Smooth muscle cell (in vitro differentiated cells): Measurements from ENCODE around the gene DAPP1. TPM values are rescaled to one million over a fixed set of nuclear protein-coding genes. Genes with fewer than 3 reads are reported as not detected.

Source experiments
- DNase-seq: peaks from one replicate; lab custom pipeline; 2025; ENCODE audit not compliant: unreplicated experiment; lab: John Stamatoyannopoulos, UW
- H2AFZ ChIP-seq: fragments of 200-600 bp; sonication (generic); 2 replicates; pipeline ENCODE4 v1.6.0; 2016; ENCODE audit warnings: antibody characterized with exemption, low read depth, mild to moderate bottlenecking
- H3F3A ChIP-seq: fragments of 200-600 bp; sonication (generic); 2 replicates; pipeline ENCODE4 v1.6.0; 2017; ENCODE audit warnings: antibody characterized with exemption, low read depth
- H3K27ac ChIP-seq: fragments of 200-600 bp; sonication (generic); 2 replicates; pipeline ENCODE4 v1.5.1; 2016; ENCODE audit warnings: low read depth, mild to moderate bottlenecking
- H3K27me3 ChIP-seq: fragments of 200-600 bp; sonication (generic); 2 replicates; pipeline ENCODE4 v1.6.1; 2016; ENCODE audit warnings: low read depth, mild to moderate bottlenecking
- H3K36me3 ChIP-seq: fragments of 200-600 bp; sonication (generic); 2 replicates; pipeline ENCODE4 v1.5.1; 2016; ENCODE audit warnings: low read depth
- H3K4me1 ChIP-seq: fragments of 200-600 bp; sonication (generic); 2 replicates; pipeline ENCODE4 v1.5.1; 2016; ENCODE audit warnings: low read depth
- H3K4me2 ChIP-seq: fragments of 200-600 bp; sonication (generic); 2 replicates; pipeline ENCODE4 v1.6.0; 2016; ENCODE audit warnings: mild to moderate bottlenecking
- H3K4me3 ChIP-seq: fragments of 200-600 bp; sonication (generic); 2 replicates; pipeline ENCODE4 v1.5.1; 2016; ENCODE audit warnings: mild to moderate bottlenecking
- H3K79me2 ChIP-seq: fragments of 200-600 bp; sonication (generic); 2 replicates; pipeline ENCODE4 v1.6.0; 2016; ENCODE audit warnings: low read depth, mild to moderate bottlenecking
- H3K9ac ChIP-seq: fragments of 200-600 bp; sonication (generic); 2 replicates; pipeline ENCODE4 v1.6.0; 2016; ENCODE audit warnings: low read depth
- H3K9me3 ChIP-seq: fragments of 200-600 bp; sonication (generic); replicated peaks from 2 replicates; pipeline ENCODE4 v1.5.1; 2016; ENCODE audit warnings: low read depth
- H4K20me1 ChIP-seq: fragments of 200-600 bp; sonication (generic); 2 replicates; pipeline ENCODE4 v1.6.0; 2016; ENCODE audit warnings: low read depth
- WGBS: methylation state at CpG from one replicate; pipeline ENCODE4 v1.1.7; 2016; ENCODE audit warnings: low lambda C conversion rate; 5-methylcytosine and 5-hydroxymethylcytosine counted together
- polyA plus RNA-seq: library from polyadenylated mRNA; unstranded; fragments of >200 nt; fragmentation: Nextera tagmentation; extraction: Ambion mirVana; gene quantifications from 2 replicates; pipeline ENCODE4 v1.2.1, GENCODE V29; 2016
- total RNA-seq: library from RNA; depleted of rRNA; stranded (reverse); fragments of >200 nt; gene quantifications from 2 replicates; pipeline ENCODE4 v1.2.3, GENCODE V29; 2014
- TF ChIP-seq, protein P1 (sequence below): fragments of 200-600 bp; sonication (generic); IDR thresholded peaks from 2 replicates; pipeline ENCODE4 v1.5.1; 2017; ENCODE audit warnings: borderline replicate concordance, mild to moderate bottlenecking, antibody characterized with exemption; ENCODE audit not compliant: insufficient read depth, poor library complexity, severe bottlenecking

The DAPP1 gene
- total and polyA plus RNA-seq, 2 experiments from 2014 or later, result 1.0 to 7.9 TPM

DNA sequence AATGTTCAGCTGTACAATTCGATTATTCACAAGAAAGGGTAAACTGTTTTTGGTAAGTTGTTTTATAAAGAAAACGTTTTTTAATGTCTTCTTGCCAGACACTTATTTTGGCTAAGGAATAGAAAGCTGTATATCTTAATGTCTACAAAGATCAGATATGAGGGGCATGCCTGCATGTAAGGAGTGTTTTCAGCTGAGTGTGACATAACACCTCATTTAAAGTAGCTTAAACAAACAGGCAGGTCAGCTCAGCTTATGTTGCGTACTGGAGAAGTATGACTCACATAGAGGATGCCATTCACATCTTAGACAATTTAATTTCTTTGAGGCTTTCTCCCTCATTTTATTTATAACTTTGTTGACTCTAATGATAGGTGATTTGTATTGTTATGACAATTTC lies 47.2 kb downstream of the DAPP1 start:
- Histone ChIP-seq H3K79me2 (no peaks in the 10 kb centered on the region), H3K27me3 (no peaks in the 10 kb centered on the region), H3K27ac (no peak overlapping the region), H3K9me3 (no peaks in the 10 kb centered on the region), H3K36me3 (no peaks in the 10 kb centered on the region), H3K4me1 (no peaks in the 10 kb centered on the region), H2AFZ (no peak overlapping the region), H3K4me2 (no peak overlapping the region), H3F3A (no peaks in the 10 kb centered on the region), H3K9ac (no peak overlapping the region), H3K4me3 (no peak overlapping the region), H4K20me1 (no peaks in the 10 kb centered on the region)
- TF ChIP-seq, protein P1, sequence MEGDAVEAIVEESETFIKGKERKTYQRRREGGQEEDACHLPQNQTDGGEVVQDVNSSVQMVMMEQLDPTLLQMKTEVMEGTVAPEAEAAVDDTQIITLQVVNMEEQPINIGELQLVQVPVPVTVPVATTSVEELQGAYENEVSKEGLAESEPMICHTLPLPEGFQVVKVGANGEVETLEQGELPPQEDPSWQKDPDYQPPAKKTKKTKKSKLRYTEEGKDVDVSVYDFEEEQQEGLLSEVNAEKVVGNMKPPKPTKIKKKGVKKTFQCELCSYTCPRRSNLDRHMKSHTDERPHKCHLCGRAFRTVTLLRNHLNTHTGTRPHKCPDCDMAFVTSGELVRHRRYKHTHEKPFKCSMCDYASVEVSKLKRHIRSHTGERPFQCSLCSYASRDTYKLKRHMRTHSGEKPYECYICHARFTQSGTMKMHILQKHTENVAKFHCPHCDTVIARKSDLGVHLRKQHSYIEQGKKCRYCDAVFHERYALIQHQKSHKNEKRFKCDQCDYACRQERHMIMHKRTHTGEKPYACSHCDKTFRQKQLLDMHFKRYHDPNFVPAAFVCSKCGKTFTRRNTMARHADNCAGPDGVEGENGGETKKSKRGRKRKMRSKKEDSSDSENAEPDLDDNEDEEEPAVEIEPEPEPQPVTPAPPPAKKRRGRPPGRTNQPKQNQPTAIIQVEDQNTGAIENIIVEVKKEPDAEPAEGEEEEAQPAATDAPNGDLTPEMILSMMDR, result no peak
- no peak for DNase-seq
- WGBS, result 45% methylated on average over 3 of the region's 3 CpGs

DNA sequence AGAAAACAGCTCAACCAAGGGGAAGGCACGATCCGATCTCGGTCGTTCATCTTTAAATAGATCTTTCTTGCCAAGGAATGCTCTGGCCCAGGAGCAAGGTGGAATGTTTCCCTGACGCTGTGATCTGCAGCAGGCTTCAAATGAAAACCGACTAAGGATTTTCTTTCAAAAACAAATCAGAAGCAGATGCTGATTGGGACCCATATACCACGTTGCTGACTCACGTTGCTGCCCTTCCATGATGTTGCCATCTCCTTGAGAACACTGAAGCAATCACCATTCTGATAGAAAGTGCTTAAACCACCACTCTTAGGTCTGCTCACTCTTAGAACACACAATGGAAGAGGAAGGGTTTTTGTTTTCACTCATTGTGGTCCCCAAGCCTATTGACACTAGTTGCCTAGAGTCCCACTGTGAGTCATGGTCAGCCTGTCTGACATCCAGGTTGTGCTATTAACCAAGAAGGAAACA lies 51.5 kb downstream of the DAPP1 start:
- no peaks in the 10 kb centered on the region for H3K36me3 ChIP-seq
- H3K4me2 ChIP-seq, result no peak overlapping the region
- no peaks in the 10 kb centered on the region for H3K79me2 ChIP-seq
- no peaks in the 10 kb centered on the region for H3K27me3 ChIP-seq
- H3K4me3 ChIP-seq, result no peak overlapping the region
- TF ChIP-seq, protein P1, result no peak
- no peaks in the 10 kb centered on the region for H3F3A ChIP-seq
- no peak overlapping the region for H2AFZ ChIP-seq
- no peaks in the 10 kb centered on the region for H3K9me3 ChIP-seq
- no peak overlapping the region for H3K9ac ChIP-seq
- WGBS, result 51% methylated on average over 8 of the region's 8 CpGs
- DNase-seq, result no peak
- no peaks in the 10 kb centered on the region for H3K4me1 ChIP-seq
- no peaks in the 10 kb centered on the region for H4K20me1 ChIP-seq
- H3K27ac ChIP-seq, result no peak overlapping the region

DNA sequence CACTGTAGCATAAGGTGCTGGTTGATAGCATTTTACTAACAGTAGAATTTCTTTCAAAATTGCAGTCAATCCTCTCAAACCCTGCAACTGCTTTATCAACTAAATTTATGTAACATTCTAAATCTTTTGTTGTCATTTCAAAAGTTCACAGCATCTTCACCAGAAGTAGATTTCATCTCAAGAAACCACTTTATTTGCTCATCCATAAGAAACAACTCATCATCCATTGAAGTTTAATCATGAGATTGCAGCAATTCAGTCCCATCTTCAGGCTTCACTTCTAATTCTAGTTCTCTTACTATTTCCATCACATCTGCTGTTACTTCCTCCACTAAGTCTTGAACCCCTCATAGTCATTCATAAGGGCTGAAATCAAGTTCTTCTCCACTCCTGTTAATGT lies 55.9 kb downstream of the DAPP1 start:
- H3K4me3 ChIP-seq, result no peak overlapping the region
- no peak overlapping the region for H3K4me2 ChIP-seq
- no peaks in the 10 kb centered on the region for H3K27me3 ChIP-seq
- no peaks in the 10 kb centered on the region for H3K4me1 ChIP-seq
- DNase-seq, result no peak
- H3K36me3 ChIP-seq, result no peaks in the 10 kb centered on the region
- H3K27ac ChIP-seq, result no peak overlapping the region
- no peaks in the 10 kb centered on the region for H3F3A ChIP-seq
- no peaks in the 10 kb centered on the region for H3K9me3 ChIP-seq
- H4K20me1 ChIP-seq, result no peaks in the 10 kb centered on the region
- TF ChIP-seq, protein P1, result no peak
- H3K9ac ChIP-seq, result no peak overlapping the region
- no peaks in the 10 kb centered on the region for H3K79me2 ChIP-seq
- no peak overlapping the region for H2AFZ ChIP-seq

DNA sequence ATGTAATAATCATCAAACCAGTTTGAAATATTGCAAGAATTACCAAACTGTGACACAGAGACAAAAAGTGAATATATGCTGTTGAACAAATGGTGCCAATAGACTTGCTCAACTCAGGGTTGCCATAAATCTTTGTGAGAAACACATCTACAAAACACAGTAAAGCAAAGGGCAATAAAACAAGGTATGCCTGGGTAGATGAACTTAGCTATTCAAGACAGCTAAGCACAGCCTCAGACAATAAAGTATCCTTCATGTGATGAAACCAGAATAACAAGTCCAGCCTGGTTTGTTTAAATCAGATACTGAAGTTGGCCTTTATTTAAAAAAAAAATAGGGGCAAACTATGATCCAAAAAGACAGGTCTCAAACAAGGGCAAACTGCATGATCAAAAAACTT lies 58.4 kb downstream of the DAPP1 start:
- Histone ChIP-seq H3K4me1 (no peaks in the 10 kb centered on the region), H2AFZ (no peak overlapping the region), H3K4me2 (no peak overlapping the region), H3K4me3 (no peak overlapping the region), H3K9ac (no peak overlapping the region), H3F3A (no peaks in the 10 kb centered on the region), H3K79me2 (no peaks in the 10 kb centered on the region), H3K27me3 (no peaks in the 10 kb centered on the region), H3K27ac (no peak overlapping the region), H4K20me1 (no peaks in the 10 kb centered on the region), H3K36me3 (no peaks in the 10 kb centered on the region), H3K9me3 (no peaks in the 10 kb centered on the region)
- TF ChIP-seq, protein P1, result no peak
- no peak for DNase-seq
